GM12872 (cell line): ENCODE data around the gene SLC45A1.
A peak's percentile ranks its signal among the peaks of the same experiment; 100 is the strongest.

ENCODE experiments used
- TF ChIP-seq, protein P1 (sequence below): IDR thresholded peaks from 3 replicates; pipeline ENCODE4 v1.5.1; 2011; ENCODE audit warnings: low read depth, mild to moderate bottlenecking, low read length, moderate library complexity; ENCODE audit not compliant: insufficient read depth

Gene SLC45A1

DNA sequence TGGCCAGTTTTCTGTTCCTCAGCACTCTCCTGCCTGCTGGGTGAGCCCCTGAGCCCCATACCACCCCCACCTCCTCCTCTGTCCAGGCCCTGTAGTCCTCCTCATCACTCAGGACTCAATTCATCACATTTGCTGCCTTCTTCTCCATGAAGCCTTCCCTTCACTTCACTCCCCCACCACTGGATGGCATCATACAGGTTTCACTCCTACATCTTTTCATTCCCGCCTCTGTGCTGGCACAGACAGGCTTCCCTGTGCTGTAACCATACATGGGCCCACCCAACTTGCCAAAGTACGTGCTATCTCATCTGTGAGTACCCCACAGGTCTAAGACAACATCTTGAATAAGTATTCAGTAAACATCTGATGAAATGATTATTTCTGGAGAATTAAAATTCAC is 56.9 kb downstream of the SLC45A1 start:
- TF ChIP-seq, protein P1, sequence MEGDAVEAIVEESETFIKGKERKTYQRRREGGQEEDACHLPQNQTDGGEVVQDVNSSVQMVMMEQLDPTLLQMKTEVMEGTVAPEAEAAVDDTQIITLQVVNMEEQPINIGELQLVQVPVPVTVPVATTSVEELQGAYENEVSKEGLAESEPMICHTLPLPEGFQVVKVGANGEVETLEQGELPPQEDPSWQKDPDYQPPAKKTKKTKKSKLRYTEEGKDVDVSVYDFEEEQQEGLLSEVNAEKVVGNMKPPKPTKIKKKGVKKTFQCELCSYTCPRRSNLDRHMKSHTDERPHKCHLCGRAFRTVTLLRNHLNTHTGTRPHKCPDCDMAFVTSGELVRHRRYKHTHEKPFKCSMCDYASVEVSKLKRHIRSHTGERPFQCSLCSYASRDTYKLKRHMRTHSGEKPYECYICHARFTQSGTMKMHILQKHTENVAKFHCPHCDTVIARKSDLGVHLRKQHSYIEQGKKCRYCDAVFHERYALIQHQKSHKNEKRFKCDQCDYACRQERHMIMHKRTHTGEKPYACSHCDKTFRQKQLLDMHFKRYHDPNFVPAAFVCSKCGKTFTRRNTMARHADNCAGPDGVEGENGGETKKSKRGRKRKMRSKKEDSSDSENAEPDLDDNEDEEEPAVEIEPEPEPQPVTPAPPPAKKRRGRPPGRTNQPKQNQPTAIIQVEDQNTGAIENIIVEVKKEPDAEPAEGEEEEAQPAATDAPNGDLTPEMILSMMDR: peak; percentile 45

DNA sequence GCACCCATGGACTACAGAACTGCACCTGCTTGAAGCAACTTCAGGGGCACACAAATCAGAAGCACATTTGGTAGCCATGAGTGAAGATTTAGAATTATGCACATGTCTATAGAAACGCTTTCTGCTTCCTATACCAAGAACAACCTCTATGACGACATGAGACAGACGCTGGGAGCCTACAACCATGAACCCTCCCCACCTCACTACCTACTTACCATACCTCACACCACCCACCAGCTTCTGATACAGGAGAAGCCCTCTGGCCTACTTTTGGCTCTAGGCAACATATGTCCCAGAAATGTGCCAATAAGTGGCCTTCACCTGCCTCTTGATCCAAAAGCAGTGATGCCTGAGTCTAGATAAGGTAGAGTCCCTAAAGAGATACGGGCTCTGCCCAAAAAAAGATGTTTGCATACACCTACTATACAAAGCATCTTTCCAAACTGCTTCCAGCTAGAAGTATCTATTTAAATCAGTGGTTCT is 58.5 kb downstream of the SLC45A1 start:
- TF ChIP-seq, protein P1: no peak

DNA sequence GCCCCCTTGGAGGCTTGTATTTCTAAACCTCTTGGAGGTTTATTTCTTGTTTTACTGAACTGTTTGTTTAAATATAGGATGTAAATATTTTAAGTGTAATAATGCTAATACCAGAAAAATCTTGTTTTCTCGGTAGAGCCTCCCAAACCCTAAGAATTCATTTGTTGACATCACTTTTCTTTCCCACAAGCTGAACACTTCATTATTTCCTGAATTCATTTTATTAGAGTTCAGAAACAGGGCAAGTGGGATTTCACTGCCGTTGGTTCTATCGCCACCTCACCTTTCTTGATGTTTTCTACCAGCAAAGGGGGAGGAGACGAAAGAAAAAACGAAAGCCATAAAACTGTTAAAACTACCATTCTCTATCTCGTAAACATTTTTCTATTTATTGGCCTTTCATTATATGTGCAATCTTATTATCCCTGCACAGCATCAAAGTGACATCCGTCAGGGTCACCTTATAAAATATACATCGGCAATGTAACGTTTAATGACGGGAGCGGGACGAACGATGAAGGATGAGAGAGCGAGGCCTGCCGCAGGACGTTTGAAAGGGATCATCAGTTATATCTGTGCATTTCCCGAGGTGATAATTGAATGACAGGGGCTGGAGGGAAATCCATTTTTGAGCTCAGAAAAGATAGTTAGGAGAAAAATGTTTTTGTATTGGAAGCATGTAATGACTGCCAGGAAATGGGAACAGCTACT is 59.5 kb downstream of the SLC45A1 start:
- TF ChIP-seq, protein P1: no peak

DNA sequence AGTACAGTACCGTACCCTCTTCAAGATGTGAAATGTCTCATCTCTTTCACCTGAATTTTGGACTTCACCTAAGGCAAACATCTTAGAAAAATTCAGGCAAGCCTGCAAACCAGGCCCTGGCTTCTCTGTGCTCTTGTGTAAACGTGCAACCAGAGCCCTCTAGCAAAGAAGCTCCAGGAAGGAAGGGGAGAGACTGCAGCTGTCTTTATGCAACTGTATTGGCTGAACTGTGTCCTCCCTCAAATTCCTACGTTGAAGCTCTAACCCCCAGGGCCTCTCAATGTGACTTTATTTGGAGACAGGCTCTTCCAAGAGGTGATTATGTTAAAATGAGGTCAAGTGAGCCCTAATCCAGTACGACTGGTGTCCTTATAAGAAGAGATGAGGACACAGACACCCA is 60.3 kb downstream of the SLC45A1 start:
- TF ChIP-seq, protein P1: no peak

DNA sequence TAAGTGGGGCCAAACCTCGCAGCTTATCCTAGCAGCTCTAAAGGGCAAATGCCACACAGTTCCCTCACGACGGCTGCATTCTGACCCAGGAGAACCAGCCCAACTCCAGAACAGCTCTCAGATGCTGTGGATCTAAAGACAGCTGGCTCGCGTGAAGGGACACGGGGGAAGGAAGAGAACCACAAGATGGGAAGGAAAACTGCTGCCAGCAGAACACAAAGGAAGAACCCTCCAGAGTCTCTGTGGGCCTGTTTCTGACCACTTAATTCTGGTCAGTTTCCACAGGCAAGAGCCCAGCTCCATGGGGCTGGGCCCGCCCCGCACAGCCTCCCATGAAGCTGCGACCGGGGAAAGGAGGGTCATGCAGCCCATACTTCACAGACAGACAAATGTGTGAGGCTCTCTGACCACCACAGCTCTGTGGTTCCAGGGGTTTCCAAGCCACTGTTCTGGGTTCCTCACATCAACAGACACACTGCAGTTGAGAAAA is 61.1 kb downstream of the SLC45A1 start:
- TF ChIP-seq, protein P1: no peak

DNA sequence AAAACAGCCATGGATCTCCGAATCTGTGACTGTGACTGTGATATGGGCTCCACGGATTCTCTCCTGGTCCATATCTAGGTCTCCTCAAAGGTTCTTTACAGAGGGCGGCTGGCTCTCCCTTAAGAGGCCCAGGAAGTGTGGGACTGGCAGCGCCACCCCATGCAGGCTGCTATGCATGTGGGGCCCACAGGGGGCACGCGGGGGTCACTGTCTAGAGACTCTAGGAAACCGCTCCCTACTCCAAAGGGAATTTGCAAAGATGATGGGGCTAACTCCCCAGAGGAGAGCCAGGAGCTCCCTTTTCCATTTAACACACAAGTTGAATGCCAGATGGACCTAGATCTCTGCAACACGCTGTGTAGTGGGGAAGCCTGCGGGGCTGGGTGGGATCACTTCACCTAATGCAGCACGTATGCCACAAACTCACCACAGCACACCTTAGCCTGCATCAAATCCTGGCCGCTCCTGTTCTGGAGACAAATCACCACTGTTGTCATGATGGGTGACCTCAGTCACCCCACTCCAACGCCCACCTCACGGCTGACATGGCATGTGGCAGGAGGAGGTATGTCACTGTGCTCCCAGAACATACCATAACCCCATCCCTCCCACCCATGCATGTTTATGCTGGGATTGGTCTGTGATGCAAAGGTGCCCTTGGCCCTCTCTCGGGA is 61.7 kb downstream of the SLC45A1 start:
- TF ChIP-seq, protein P1: no peak

DNA sequence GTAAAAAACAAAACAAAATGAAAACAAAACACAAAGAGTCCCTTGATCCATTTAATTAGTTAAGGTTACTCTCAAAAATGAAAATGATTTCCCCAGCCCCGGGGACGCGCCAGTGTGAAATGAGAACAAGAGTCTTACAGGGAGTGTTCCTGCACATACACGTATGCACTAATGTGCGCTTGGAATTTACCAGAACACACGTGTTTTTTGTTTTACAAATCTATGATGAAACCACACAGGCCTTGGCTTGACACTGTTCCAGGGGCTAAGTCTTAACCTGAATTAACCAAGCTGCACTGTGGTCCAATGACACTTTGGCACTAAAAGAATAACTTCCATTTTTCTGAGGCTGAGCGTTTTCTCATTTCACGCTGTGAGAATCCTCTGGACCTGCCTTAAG is 63.7 kb downstream of the SLC45A1 start:
- TF ChIP-seq, protein P1: no peak
